HEK293T (cell line): ENCODE results near the gene ARID1B.

Source experiments
- CTCF ChIA-PET: fragments of 350-600 bp; formaldehyde crosslinking; extraction: SDS; loops from one replicate; lab custom pipeline; 2021; ENCODE audit warnings: antibody characterized with exemption, inconsistent platforms; lab: Yijun Ruan, JAX
- POLR2A ChIA-PET: fragments of 350-600 bp; formaldehyde crosslinking; extraction: SDS; loops from one replicate; lab custom pipeline; 2020; ENCODE audit warnings: antibody characterized with exemption, inconsistent platforms; lab: Yijun Ruan, JAX
- DNase-seq: peaks from one replicate; pipeline ENCODE4 v3.0.0; 2012; ENCODE audit warnings: mixed read lengths; ENCODE audit errors: extremely low spot score
- ARNT ChIP-seq: fragments of 450-650 bp; IDR thresholded peaks from 2 replicates; pipeline ENCODE4 v1.6.1; 2017; ENCODE audit warnings: mild to moderate bottlenecking
- BHLHE40 ChIP-seq: fragments of 450-650 bp; IDR thresholded peaks from 2 replicates; pipeline ENCODE4 v1.6.1; 2016; ENCODE audit warnings: mild to moderate bottlenecking, moderate library complexity, borderline replicate concordance
- CTBP1 ChIP-seq: fragments of 450-650 bp; IDR thresholded peaks from 2 replicates; pipeline ENCODE4 v1.6.1; 2016; ENCODE audit warnings: borderline replicate concordance
- ELF4 ChIP-seq: fragments of 450-650 bp; IDR thresholded peaks from 2 replicates; pipeline ENCODE4 v1.6.1; 2017; ENCODE audit warnings: antibody characterized with exemption
- FOXA1 ChIP-seq: fragments of 450-650 bp; IDR thresholded peaks from 2 replicates; pipeline ENCODE4 v1.6.1; 2016; ENCODE audit warnings: mild to moderate bottlenecking
- FOXK2 ChIP-seq: fragments of 450-650 bp; IDR thresholded peaks from 2 replicates; pipeline ENCODE4 v1.6.1; 2016; ENCODE audit warnings: mild to moderate bottlenecking
- FOXM1 ChIP-seq: fragments of 450-650 bp; IDR thresholded peaks from 2 replicates; pipeline ENCODE4 v1.6.1; 2017; ENCODE audit warnings: mild to moderate bottlenecking, borderline replicate concordance
- HDGF ChIP-seq: fragments of 450-650 bp; IDR thresholded peaks from 2 replicates; pipeline ENCODE4 v1.6.1; 2017; ENCODE audit warnings: antibody characterized with exemption, borderline replicate concordance
- L3MBTL2 ChIP-seq: fragments of 450-650 bp; conservative IDR thresholded peaks from 2 replicates; pipeline ENCODE4 v1.6.1; 2016; ENCODE audit warnings: mild to moderate bottlenecking
- LEF1 ChIP-seq: fragments of 450-650 bp; IDR thresholded peaks from 2 replicates; pipeline ENCODE4 v1.6.1; 2017; ENCODE audit warnings: mild to moderate bottlenecking, borderline replicate concordance
- NFRKB ChIP-seq: fragments of 450-650 bp; IDR thresholded peaks from 2 replicates; pipeline ENCODE4 v1.6.1; 2016; ENCODE audit warnings: mild to moderate bottlenecking, moderate library complexity
- PKNOX1 ChIP-seq: fragments of 450-650 bp; IDR thresholded peaks from 2 replicates; pipeline ENCODE4 v1.6.1; 2016
- SP1 ChIP-seq: fragments of 450-650 bp; IDR thresholded peaks from 2 replicates; pipeline ENCODE4 v1.6.1; 2017
- SUZ12 ChIP-seq: fragments of 450-650 bp; IDR thresholded peaks from 2 replicates; pipeline ENCODE4 v1.6.1; 2016; ENCODE audit warnings: mild to moderate bottlenecking
- TARDBP ChIP-seq: fragments of 450-650 bp; IDR thresholded peaks from 2 replicates; pipeline ENCODE4 v1.6.1; 2016
- ZNF384 ChIP-seq: fragments of 450-650 bp; IDR thresholded peaks from 2 replicates; pipeline ENCODE4 v1.6.1; 2016

The ARID1B gene

GRCh38 chr6:157099912-157100593 is 322.9 kb downstream of the ARID1B start:
- ChIA-PET CTCF (interaction anchor here (1.0 kb wide), 1 partner anchor 9 kb away, joined by 3 read pairs; no protein-coding TSS in a partner anchor), POLR2A (no interaction called here)
- DNase-seq, result no peak
- TF ChIP-seq CTBP1 (no peak), SP1 (no peak), NFRKB (no peak), ELF4 (no peak), BHLHE40 (no peak), LEF1 (no peak), L3MBTL2 (no peak), SUZ12 (no peak), PKNOX1 (no peak), FOXA1 (no peak), HDGF (no peak), FOXK2 (no peak), ARNT (no peak)

DNA sequence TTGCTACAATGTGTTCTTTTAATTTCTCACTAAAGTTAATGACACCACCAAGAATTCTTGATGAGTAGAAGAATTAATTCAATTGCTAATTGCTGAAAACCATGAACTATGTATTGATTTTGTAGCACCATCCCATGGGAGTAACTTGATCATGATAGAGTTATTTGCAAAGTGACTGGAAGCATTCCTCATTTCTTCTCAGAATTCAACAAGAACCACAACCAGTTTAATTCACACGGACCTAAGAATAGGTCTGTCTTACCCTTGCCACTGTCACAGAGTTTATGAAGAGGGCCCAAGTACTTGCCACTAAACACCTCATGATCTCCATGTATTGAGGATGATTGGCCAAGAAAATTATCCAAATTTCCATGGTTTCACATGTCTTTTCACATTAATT is 324.0 kb downstream of the ARID1B start:
- CTCF ChIA-PET, result no interaction called here

DNA sequence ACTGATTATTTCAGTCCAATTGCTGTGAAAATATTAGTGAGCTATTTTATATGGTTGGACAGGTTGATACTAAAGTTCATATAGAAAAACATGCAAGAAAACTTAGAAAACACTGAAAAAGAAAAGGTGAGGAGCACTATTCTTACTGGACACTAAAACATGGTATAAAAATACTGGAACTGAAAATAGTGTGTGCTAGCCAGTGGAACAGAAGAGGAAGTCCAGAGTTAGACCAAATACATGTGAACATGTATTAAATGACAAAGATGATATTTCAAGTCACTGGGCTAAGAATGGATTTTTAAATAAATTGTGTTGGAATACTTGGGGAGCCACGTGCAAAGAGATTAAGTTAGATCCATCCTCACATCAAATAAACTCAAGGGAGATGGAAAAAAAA is 327.6 kb downstream of the ARID1B start:
- no peak for DNase-seq
- TF ChIP-seq SUZ12 (no peak), BHLHE40 (no peak), L3MBTL2 (no peak), FOXA1 (no peak), ZNF384 (no peak), ELF4 (no peak), CTBP1 (no peak), LEF1 (no peak), TARDBP (no peak), NFRKB (no peak), FOXK2 (no peak), FOXM1 (no peak), ARNT (no peak), PKNOX1 (no peak)
- CTCF ChIA-PET, result no interaction called here
- POLR2A ChIA-PET, result no interaction called here

More for the DNA sequence above, 324.0 kb downstream of the ARID1B start:
- TF ChIP-seq SUZ12, result no peak
- no peak for TF ChIP-seq ARNT
- TF ChIP-seq L3MBTL2, result no peak
- TF ChIP-seq LEF1, result no peak
- TF ChIP-seq BHLHE40, result no peak
- no peak for TF ChIP-seq FOXM1
- no peak for TF ChIP-seq NFRKB
- TF ChIP-seq SP1, result no peak
- no peak for TF ChIP-seq FOXA1
- TF ChIP-seq ZNF384, result no peak
- TF ChIP-seq TARDBP, result no peak
- TF ChIP-seq CTBP1, result no peak
- TF ChIP-seq HDGF, result no peak
- TF ChIP-seq PKNOX1, result no peak
- no peak for TF ChIP-seq ELF4
- TF ChIP-seq FOXK2, result no peak
- no peak for DNase-seq
- POLR2A ChIA-PET, result no interaction called here

GRCh38 chr6:157106487-157106886 is 329.3 kb downstream of the ARID1B start:
- ChIA-PET POLR2A (interaction anchor here (0.9 kb wide), 1 partner anchor 25 kb away, joined by 4 read pairs; no protein-coding TSS in a partner anchor), CTCF (no interaction called here)
- TF ChIP-seq PKNOX1 (peak; percentile 87), FOXK2 (no peak)
- no peak for DNase-seq

GRCh38 chr6:157107571-157107914 is 330.4 kb downstream of the ARID1B start:
- ChIA-PET CTCF (interaction anchor here (0.9 kb wide), 1 partner anchor 37 kb away, joined by 3 read pairs; no protein-coding TSS in a partner anchor), POLR2A (interaction anchor here (0.9 kb wide), 1 partner anchor 26 kb away, joined by 4 read pairs; no protein-coding TSS in a partner anchor)
- no peak for DNase-seq
- TF ChIP-seq NFRKB, result no peak
- peak; percentile 36; the same call in 1 of the 2 replicates for TF ChIP-seq ZNF384
- peak; percentile 61 for TF ChIP-seq PKNOX1
- TF ChIP-seq HDGF, result no peak
- TF ChIP-seq CTBP1, result no peak; the same call in none of the 2 replicates
- no peak for TF ChIP-seq SP1
- 0 out of 2 replicates have a peak, but pooled peaks have one; percentile 9 for TF ChIP-seq ELF4
- TF ChIP-seq BHLHE40, result no peak
